Activated T-cell treated with anti-CD3 and anti-CD28 coated beads, Interleukin-2, amount 50 U/mL, for 72 hours (primary cell): Measurements from ENCODE around the gene HECTD4. TPM values are rescaled to one million over a fixed set of nuclear protein-coding genes. Genes with fewer than 3 reads are reported as not detected.
"Not testable (repeated sequence)": the region's sequence is repeated elsewhere in the genome, so short reads cannot be mapped to it uniquely, and the experiment has no call there.

Experiments used
- ATAC-seq, 2 donors: fragments of 150-1000 bp; cut with Tn5 transposase; replicated peaks in 1 of 2; 2 replicates each; pipeline ENCODE4 v1.10.0; 2021; ENCODE audit warnings: moderate library complexity in 2 of 2, mild to moderate bottlenecking in 1 of 2
- DNase-seq, 2 donors: peaks; one replicate each; pipeline ENCODE4 v3.0.0; 2021 to 2022; ENCODE audit warnings: mixed read lengths in 1 of 2
- H3K27ac Mint-ChIP-seq: one replicate; pipeline ENCODE4 v1.8.0; 2022; ENCODE audit warnings: mild to moderate bottlenecking, moderate library complexity, mixed read lengths
- H3K27me3 Mint-ChIP-seq: one replicate; pipeline ENCODE4 v1.8.0; 2022; ENCODE audit warnings: low read depth, mixed read lengths
- H3K36me3 Mint-ChIP-seq, 2 donors: one replicate each; pipeline ENCODE4 v1.8.0; 2022; ENCODE audit warnings: mixed read lengths in 2 of 2, mild to moderate bottlenecking in 1 of 2; ENCODE audit not compliant: insufficient read depth in 2 of 2
- H3K4me1 Mint-ChIP-seq: one replicate; pipeline ENCODE4 v1.8.0; 2022; ENCODE audit warnings: low read depth, mixed read lengths
- H3K4me3 Mint-ChIP-seq, 2 donors: one replicate each; pipeline ENCODE4 v1.8.0; 2022; ENCODE audit warnings: mild to moderate bottlenecking in 2 of 2, mixed read lengths in 2 of 2, moderate library complexity in 2 of 2
- H3K9me3 Mint-ChIP-seq, 2 donors: one replicate each; pipeline ENCODE4 v1.8.0; 2022; ENCODE audit warnings: mixed read lengths in 2 of 2
- total RNA-seq, 2 donors: library from RNA; stranded (reverse); gene quantifications; one replicate each; pipeline ENCODE4 v1.2.3, GENCODE V29; 2022

The HECTD4 gene
- total RNA-seq, 2 donors from 2014 or later: 39.6 to 43.3 TPM

DNA sequence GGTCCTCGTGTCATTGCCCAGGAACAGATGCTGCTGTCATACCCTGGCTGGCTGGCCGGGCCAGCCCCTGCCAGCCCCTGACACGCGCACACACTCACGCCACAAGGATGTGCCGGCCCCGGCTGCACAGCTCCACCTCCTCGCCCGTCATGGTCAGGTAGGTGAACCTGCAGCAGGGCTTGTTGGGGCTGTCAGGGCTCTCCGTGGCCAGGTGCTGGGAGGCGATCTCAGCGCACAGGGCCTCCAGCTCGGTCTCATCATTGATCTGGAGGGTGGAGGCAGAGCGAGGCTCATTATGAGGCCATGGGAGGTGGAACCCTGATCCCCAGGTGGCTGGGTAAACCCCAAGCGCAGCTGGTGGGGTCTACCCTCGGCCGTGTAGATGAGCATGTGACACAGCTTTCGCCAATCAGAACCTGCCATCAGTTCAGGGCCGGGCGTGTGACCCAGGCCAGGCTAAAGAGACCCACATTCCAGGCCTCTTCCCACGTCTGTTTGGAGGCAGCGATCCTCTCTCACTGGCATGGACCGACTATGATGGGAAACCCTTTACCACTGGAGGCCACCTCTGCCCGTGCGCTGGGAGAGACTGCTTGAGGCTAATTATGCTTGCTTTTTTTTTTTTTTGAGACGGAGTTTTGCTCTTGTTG is 218.1 kb downstream of the HECTD4 start:
- Mint-ChIP-seq H3K4me3 (no peak overlapping the region), H3K4me1 (peaks cover 3% of the 10 kb centered on the region), H3K27me3 (no peaks in the 10 kb centered on the region), H3K9me3 (no peaks in the 10 kb centered on the region), H3K36me3 (peaks cover 7 to 12% of the 10 kb centered on the region in 2 donors), H3K27ac (no peak overlapping the region)
- no peak for DNase-seq
- ATAC-seq: no peak

- H3K9me3 Mint-ChIP-seq: no peaks in the 10 kb centered on the region
Observed at GRCh38 chr12:112163471-112163991, 218.7 kb downstream of the HECTD4 start.

GRCh38 chr12:112163056-112163455 is 219.2 kb downstream of the HECTD4 start:
- ATAC-seq (peak in 1 of 2 donors; percentile 18), DNase-seq (no peak)
- Mint-ChIP-seq H3K36me3 (peaks cover 11 to 19% of the 10 kb centered on the region in 2 donors), H3K4me1 (peaks cover 14% of the 10 kb centered on the region), H3K4me3 (no peak overlapping the region), H3K9me3 (peaks cover 0 to 3% of the 10 kb centered on the region in 2 donors), H3K27ac (no peak overlapping the region), H3K27me3 (no peaks in the 10 kb centered on the region)

More at GRCh38 chr12:112163471-112163991, 218.7 kb downstream of the HECTD4 start:
- peak in 1 of 2 donors; percentile 10 for ATAC-seq
- Mint-ChIP-seq H3K27me3 (no peaks in the 10 kb centered on the region), H3K27ac (no peak overlapping the region), H3K4me3 (no peak overlapping the region), H3K4me1 (peaks cover 9% of the 10 kb centered on the region), H3K36me3 (peaks cover 7 to 14% of the 10 kb centered on the region in 2 donors)
- DNase-seq: no peak

DNA sequence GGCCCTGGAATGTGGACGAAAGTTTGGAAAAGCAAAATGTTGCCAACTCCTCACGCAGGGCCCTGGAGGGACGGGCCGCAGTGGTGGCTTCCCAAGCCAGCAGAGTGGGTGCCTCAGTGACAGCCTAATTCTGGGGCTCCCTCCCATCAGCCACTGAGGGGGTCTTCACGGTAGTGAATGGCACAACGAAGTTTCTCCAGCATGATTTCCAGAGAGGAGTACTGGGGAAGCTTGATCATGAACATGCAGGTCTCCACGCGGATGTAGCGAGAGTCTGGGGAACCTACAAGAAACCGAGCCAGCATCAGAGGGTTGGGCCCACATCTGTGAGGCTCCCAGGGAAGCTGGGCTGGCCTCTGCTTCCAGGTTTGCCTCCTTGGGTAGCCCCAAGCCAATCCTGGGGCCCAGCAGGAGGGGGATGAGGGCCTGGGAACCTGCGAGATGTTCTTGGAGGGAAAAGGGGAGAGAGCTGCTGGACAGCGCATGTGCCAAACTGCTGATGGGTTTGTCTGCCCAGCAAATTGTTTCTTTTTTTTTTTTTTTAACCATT is 219.9 kb downstream of the HECTD4 start:
- peaks cover 20% of the 10 kb centered on the region for H3K4me1 Mint-ChIP-seq

DNA sequence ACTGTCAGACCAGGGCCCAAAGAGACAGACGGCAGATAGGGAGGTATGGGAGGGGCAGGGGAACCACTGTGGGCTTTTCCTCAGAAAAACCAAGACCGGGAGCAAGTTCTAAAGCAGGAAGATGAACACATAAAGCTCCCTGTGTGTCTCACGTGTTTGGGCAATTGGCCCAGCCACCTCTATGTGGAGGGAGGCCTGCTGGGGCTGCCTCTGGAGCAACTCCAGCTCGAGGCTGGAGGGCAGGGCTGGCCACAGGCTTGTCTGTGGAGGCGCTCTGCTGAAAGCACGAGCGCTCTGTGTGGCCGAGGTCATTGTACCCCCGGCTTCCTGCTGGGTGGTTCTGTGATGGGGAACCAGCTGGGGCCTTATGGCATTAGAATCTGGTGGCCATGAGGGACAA is 220.5 kb downstream of the HECTD4 start:
- no peaks in the 10 kb centered on the region for H3K27me3 Mint-ChIP-seq
- DNase-seq (no peak), ATAC-seq (no peak)
- H3K4me1 Mint-ChIP-seq: peaks cover 20% of the 10 kb centered on the region
- H3K9me3 Mint-ChIP-seq: peaks cover 6 to 10% of the 10 kb centered on the region in 2 donors
- no peak overlapping the region for H3K4me3 Mint-ChIP-seq
- H3K27ac Mint-ChIP-seq: no peak overlapping the region
- H3K36me3 Mint-ChIP-seq: peaks cover 23 to 32% of the 10 kb centered on the region in 2 donors

More for the DNA sequence above, 219.9 kb downstream of the HECTD4 start:
- DNase-seq: no peak
- Mint-ChIP-seq H3K4me3 (no peak overlapping the region), H3K27me3 (no peaks in the 10 kb centered on the region), H3K36me3 (peaks cover 18 to 26% of the 10 kb centered on the region in 2 donors), H3K9me3 (peaks cover 2 to 6% of the 10 kb centered on the region in 2 donors), H3K27ac (no peak overlapping the region)
- ATAC-seq: no peak

DNA sequence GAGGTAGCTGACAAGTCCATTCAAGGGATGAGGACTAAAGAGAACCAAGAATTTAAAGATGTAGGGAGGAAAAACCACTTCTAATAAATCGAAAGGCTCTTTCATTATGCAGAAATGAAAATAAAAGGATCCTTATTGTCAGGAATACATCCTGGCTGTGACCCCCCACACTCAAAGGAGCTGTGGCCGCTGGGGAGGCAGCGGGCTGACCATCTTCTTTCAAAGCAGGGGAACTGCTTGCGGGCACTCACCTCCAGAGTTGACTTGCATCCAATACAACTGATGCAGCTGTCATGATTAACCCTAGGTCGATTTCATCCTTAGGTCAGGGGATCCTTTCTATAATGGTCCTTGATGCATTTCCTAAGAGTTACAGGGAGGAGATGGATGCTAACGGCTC is 221.6 kb downstream of the HECTD4 start:
- ATAC-seq: no peak
- Mint-ChIP-seq H3K27me3 (no peaks in the 10 kb centered on the region), H3K27ac (no peak overlapping the region), H3K36me3 (peaks cover 28 to 42% of the 10 kb centered on the region in 2 donors), H3K9me3 (peaks cover 12 to 15% of the 10 kb centered on the region in 2 donors), H3K4me1 (peaks cover 28% of the 10 kb centered on the region), H3K4me3 (no peak overlapping the region)
- DNase-seq: no peak

GRCh38 chr12:112159146-112159541 is 223.1 kb downstream of the HECTD4 start:
- Mint-ChIP-seq H3K36me3 (peaks cover 32 to 51% of the 10 kb centered on the region in 2 donors), H3K27ac (no peak overlapping the region), H3K27me3 (no peaks in the 10 kb centered on the region), H3K4me3 (no peak overlapping the region), H3K4me1 (peaks cover 28% of the 10 kb centered on the region), H3K9me3 (peaks cover 12 to 15% of the 10 kb centered on the region in 2 donors)
- ATAC-seq: no peak
- DNase-seq: no peak

DNA sequence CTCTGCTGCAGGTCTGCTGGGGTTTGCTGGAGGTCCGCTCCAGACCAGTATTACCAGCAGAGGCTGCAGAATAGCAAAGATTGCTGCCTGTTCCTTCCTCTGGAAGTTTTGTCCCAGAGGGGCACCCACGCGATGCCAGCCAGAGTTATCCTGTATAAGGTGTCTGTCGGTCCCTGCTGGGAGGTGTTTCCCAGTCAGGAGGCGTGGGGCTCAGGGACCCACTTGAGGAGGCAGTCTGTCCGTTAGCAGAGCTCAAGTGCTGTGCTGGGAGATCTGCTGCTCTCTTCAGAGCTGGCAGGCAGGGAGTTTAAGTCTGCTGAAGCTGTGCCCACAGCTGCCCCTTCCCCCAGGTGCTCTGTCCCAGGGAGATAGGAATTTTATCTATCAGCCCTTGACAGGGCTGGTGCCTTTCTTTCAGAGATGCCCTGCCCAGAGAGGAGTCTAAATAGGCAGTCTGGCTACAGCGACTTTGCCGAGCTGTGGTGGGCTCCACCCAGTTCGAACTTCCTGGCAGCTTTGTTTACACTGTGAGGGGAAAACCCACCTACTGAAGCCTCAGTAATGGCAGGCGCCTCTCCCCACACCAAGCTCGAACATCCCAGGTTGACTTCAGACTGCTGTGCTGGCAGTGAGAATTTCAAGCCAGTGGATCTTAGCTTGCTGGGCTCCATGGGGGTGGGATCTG is 223.6 kb downstream of the HECTD4 start:
- Mint-ChIP-seq H3K27ac (peak overlapping the region; percentile 72), H3K36me3 (peaks cover 35 to 56% of the 10 kb centered on the region in 2 donors), H3K9me3 (peaks cover 12 to 15% of the 10 kb centered on the region in 2 donors), H3K4me1 (peaks cover 28% of the 10 kb centered on the region), H3K4me3 (peak overlapping the region; percentile 10 to 37)
- DNase-seq (peak in 1 of 2 donors; percentile 28), ATAC-seq (peak; percentile 36 to 50)
- not testable (repeated sequence) for H3K27me3 Mint-ChIP-seq

- ATAC-seq: no peak
- Mint-ChIP-seq H3K27me3 (no peaks in the 10 kb centered on the region), H3K9me3 (peaks cover 12 to 15% of the 10 kb centered on the region in 2 donors), H3K27ac (no peak overlapping the region), H3K4me3 (no peak overlapping the region), H3K36me3 (peaks cover 40 to 76% of the 10 kb centered on the region in 2 donors), H3K4me1 (peaks cover 22% of the 10 kb centered on the region)
- no peak for DNase-seq
Observed at GRCh38 chr12:112153893-112154219, 228.4 kb downstream of the HECTD4 start.

DNA sequence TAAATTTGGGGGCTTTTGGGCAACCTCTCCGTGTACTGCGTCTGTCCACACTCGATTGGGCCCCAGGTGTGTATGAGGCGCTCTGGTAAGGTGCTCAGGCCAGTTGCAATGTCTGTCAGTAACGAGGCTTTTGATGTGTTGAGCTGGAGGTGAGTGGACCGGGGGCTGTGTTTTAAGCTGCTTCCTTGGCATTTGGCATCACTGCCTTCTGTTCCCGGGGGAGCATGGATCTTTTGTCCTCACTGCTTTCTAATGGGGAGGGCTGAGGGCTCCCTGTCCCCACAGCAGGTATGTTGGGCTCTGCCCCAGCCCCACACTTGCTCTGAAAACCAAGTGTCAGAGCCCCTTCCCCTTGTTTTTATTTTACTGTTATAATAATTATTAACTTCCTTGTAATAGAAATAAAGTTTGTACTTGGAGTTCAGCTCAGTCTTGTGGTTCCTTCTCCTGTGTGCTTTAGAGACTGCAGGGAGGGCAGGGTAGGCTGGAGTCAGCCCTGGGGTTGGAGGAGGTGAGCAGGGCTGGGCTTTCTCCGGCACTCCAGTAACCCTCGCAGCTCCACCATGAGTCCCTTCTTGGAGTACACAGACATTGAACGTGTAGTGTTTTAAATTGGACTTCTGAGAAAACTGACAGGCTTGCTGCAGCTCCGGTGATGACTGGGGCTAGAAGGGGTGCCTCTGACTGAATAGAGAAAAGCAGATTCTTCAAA is 228.9 kb downstream of the HECTD4 start:
- H3K4me1 Mint-ChIP-seq: peaks cover 16% of the 10 kb centered on the region
- H3K27ac Mint-ChIP-seq: no peak overlapping the region
- H3K9me3 Mint-ChIP-seq: peaks cover 12 to 15% of the 10 kb centered on the region in 2 donors
- no peak for DNase-seq
- ATAC-seq: no peak
- H3K36me3 Mint-ChIP-seq: peaks cover 42 to 78% of the 10 kb centered on the region in 2 donors
- H3K27me3 Mint-ChIP-seq: no peaks in the 10 kb centered on the region
- no peak overlapping the region for H3K4me3 Mint-ChIP-seq

DNA sequence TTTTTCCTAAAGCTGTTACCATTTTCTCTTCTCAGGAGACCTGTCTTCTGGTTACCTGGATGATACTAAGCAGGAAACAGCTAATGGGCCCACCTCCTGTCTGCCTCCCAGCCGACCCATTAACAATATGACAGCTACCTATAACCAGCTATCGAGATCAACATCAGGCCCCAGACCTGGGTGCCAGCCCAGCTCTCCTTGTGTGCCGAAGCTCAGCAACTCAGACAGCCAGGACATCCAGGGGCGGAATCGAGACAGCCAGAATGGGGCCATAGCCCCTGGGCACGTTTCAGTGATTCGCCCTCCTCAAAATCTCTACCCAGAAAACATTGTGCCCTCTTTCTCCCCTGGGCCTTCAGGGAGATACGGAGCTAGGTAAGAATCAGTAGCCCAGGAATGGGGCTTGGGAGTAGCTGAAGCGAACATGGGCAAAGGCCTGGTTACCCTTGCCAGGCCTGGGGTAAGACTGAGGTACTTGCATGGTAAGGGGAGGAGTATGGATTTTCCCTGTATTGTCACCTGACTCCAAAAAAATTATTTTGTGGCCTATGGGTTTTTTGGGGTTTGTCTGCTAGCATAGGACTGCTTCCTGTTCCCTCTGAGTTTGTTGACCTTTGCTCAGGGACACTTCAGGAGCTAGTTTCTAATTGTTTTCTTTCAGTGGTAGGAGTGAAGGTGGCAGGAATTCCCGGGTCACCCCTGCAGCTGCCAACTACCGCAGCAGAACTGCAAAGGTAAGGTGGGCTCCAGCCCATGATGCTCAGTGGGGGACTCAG is 230.3 kb downstream of the HECTD4 start:
- DNase-seq (no peak), ATAC-seq (no peak)
- no peak overlapping the region for H3K4me3 Mint-ChIP-seq
- H3K9me3 Mint-ChIP-seq: peaks cover 7 to 8% of the 10 kb centered on the region in 2 donors
- peaks cover 29 to 66% of the 10 kb centered on the region in 2 donors for H3K36me3 Mint-ChIP-seq
- H3K27ac Mint-ChIP-seq: peak overlapping the region; percentile 0
- peaks cover 8% of the 10 kb centered on the region for H3K4me1 Mint-ChIP-seq
- no peaks in the 10 kb centered on the region for H3K27me3 Mint-ChIP-seq

GRCh38 chr12:112149596-112149995 is 232.6 kb downstream of the HECTD4 start:
- Mint-ChIP-seq H3K27me3 (no peaks in the 10 kb centered on the region), H3K36me3 (peaks cover 28 to 61% of the 10 kb centered on the region in 2 donors), H3K27ac (peak overlapping the region; percentile 54), H3K9me3 (no peaks in the 10 kb centered on the region), H3K4me3 (no peak overlapping the region), H3K4me1 (no peaks in the 10 kb centered on the region)
- DNase-seq: no peak
- no peak for ATAC-seq
